ENCODE results near the gene SH3GL3.

The SH3GL3 gene

GRCh38 chr15:83499476-83499875 lies 52.3 kb downstream of the SH3GL3 start:
- no peak for DNase-seq (ENCODE audit: insufficient read length, low spot score)
- FAIRE-seq: no peak

DNA sequence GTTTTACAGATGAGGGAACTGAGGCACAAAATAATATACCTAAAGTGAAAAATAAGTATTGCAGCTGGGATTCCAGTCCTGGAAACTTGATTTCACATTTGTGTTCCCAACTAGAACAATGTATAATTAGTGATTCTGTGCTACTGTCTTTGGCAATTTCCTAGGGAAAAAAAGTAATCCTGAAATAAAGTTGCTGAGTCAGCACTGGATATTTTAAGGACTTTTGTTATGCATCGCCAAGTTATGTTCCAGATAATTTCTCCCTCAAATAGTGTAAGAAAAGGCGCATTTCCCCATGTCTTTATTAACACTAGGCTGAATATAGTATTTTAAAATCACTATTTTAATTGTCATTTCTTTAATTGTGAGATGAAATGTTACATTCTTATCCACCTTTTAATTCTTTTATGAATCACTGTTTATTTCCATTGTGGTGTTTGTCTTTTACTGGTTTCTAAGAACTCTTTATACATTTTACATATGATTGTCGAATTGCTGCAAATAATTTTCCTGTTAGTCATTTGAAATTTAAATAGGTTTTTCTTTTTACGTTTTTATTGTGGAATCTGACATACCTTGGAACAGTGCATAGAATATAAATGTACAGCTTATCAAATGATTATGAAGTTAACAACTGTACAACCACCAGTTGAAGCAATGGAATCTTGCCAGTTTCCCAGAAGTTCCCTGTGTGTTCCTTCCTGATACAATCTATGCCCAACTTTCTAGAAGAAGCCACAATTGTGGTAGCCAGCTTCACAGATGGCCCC lies 56.6 kb downstream of the SH3GL3 start:
- no peak for DNase-seq (ENCODE audit: insufficient read length, low spot score)
- FAIRE-seq: no peak

GRCh38 chr15:83504365-83504764 lies 57.2 kb downstream of the SH3GL3 start:
- no peak for FAIRE-seq
- no peak for DNase-seq (ENCODE audit: insufficient read length, low spot score)

DNA sequence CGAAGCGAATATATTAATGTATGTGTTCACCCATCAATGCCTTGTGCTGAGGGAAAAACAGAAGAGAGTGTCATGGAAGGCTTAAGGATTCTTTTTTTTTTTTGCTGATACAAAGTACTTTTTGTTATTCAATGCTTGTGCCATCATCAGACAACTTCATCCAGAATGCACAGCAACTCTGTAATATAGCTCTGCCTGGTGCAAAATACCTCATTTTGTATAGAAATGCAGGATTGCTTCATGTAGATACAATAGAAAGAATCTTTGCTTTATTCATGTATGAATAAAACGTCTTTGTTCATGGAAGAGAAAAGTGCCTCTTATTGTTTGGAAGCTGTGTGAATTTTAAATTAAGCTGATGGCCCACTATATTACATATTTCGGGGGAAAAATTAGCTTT lies 62.9 kb downstream of the SH3GL3 start:
- FAIRE-seq: no peak
- no peak for DNase-seq (ENCODE audit: insufficient read length, low spot score)

DNA sequence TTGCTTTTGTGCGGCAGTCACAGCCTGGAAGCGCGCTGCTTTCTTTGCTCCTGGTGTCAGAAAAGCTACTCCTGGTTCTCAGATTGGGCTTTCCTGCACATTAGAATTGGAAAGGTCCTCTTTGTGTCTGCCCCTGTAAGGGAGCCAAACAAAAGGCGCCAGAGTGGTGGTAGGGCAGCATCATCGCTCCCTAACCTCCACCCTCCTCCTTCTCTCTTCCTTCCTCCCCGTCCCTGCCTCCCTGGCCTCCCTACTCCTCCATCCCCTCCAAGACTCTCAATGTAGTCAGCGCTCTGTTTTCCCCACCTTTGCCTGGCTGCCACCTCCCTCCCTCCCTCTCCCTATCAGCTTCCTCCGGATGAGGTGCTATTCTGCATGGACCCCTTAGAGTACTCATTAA lies 65.3 kb downstream of the SH3GL3 start:
- no peak for FAIRE-seq
- no peak for DNase-seq (ENCODE audit: insufficient read length, low spot score)

DNA sequence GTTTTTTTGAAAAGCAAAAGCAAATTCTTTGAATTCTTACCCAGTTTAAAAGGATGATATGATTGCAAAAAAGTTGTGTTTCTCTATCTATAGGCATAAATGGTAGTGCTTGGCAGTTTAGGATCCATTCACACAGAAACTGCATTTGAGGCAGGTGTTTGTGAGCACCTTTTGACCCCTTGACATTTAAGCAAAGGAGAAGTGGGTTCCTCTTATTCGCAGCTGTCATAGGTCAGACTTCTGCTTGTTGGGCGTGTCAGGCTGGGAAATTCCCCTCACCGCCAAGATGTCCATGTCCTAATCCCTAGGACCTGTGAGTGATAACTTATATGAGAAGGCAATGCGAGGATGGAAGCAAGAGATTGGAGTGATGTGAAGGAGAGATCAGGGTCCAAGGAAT lies 67.4 kb downstream of the SH3GL3 start:
- DNase-seq (ENCODE audit: insufficient read length, low spot score): no peak
- no peak for FAIRE-seq

- DNase-seq (ENCODE audit: insufficient read length, low spot score) (no peak), FAIRE-seq (no peak)
These were observed 68.0 kb downstream of the SH3GL3 start for GRCh38 chr15:83515164-83515563.

GRCh38 chr15:83516935-83517334 lies 69.8 kb downstream of the SH3GL3 start:
- FAIRE-seq: no peak

GRCh38 chr15:83526319-83526718 lies 79.2 kb downstream of the SH3GL3 start:
- FAIRE-seq (no peak), DNase-seq (ENCODE audit: insufficient read length, low spot score) (no peak)

More at GRCh38 chr15:83516935-83517334, 69.8 kb downstream of the SH3GL3 start:
- DNase-seq (ENCODE audit: insufficient read length, low spot score): no peak

- DNase-seq (ENCODE audit: insufficient read length, low spot score): no peak
- FAIRE-seq: no peak
These were observed 86.3 kb downstream of the SH3GL3 start for GRCh38 chr15:83533410-83533962.

DNA sequence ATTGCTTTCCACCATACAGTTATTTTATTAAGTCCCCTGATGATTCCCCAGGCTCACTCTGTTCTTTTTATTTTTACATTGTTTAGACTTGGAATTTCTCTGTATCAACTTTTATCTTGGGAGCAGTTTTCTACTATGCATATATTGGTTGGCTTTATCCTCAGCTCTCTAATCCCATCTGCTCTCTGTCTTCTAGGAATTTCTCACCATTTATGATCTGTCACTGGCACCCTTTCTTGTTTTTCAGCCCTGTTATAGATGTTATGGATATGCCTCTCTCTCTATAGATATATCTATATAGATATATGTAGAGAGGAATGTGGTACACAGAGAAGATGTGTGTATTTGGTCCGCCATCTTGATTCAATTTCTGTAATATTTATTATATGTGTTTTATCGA lies 90.5 kb downstream of the SH3GL3 start:
- FAIRE-seq: no peak
- no peak for DNase-seq (ENCODE audit: insufficient read length, low spot score)

- DNase-seq (ENCODE audit: insufficient read length, low spot score): no peak
- no peak for FAIRE-seq
These were observed 91.5 kb downstream of the SH3GL3 start for GRCh38 chr15:83538682-83539081.

- DNase-seq (ENCODE audit: insufficient read length, low spot score): no peak
- no peak for FAIRE-seq
These were observed 98.8 kb downstream of the SH3GL3 start for GRCh38 chr15:83545804-83546511.

- no peak for FAIRE-seq
- no peak for DNase-seq (ENCODE audit: insufficient read length, low spot score)
These were observed 99.4 kb downstream of the SH3GL3 start for GRCh38 chr15:83546512-83546888.

- DNase-seq (ENCODE audit: insufficient read length, low spot score) (no peak), FAIRE-seq (no peak)
These were observed 100.0 kb downstream of the SH3GL3 start for GRCh38 chr15:83547168-83547567.

DNA sequence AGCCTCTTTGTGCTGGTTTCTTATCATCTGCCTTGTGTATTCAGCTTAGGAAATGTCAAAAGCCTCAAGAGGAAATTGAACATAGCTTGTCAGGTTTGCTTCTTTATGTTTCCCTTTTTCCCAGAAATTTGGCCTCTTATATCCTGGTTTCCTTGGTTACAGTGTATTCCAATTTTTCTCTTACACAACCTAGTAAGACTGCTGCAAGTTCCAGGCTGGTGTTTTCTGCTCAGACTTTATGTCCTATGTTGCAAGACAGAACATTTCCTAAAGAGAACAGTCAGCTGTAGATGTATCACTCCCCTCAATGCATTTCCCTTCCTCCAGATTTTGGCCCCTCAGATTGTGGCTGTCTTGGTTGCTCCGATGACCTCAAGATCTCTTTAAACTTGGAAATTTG lies 102.5 kb downstream of the SH3GL3 start:
- DNase-seq (ENCODE audit: insufficient read length, low spot score) (no peak), FAIRE-seq (no peak)

DNA sequence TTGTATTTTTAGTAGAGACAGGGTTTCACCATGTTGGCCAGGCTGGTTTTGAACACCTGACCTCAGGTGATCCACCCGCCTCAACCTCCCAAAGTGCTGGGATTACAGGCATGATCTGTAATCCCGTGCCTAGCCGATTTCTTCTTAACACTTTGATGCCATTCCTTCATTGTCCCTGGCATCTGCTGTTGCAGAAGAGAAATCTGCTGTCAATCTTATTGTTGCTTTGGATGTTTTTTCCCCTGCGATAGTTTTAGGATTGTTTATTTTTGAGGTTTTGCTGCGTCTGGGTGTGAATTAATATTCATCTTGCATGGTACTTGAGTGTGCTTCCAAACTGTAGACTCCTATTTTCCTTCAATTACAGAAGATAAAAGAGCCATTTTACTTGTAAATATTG lies 107.4 kb downstream of the SH3GL3 start:
- no peak for FAIRE-seq
- no peak for DNase-seq (ENCODE audit: insufficient read length, low spot score)

DNA sequence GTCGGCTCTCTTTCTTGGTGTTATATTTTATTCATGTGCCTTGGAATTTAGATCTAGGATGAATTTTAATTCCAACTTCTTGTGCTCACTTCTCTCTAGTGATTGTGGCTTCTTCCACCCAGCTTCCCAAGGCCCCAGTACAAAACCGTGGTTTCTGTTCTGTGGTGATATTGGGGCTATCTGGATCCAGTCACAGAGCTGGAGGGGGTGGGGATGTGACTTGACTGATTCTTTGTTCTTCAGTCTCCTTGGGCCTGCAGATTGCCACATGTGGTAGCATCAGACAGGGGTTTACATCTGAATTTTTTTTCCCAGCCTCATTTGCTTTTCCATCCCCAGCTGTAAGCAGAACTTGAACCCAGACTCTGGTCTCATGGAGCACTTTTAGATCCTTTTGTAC lies 108.2 kb downstream of the SH3GL3 start:
- FAIRE-seq (no peak), DNase-seq (ENCODE audit: insufficient read length, low spot score) (no peak)

- DNase-seq (ENCODE audit: insufficient read length, low spot score) (no peak), FAIRE-seq (no peak)
These were observed 108.9 kb downstream of the SH3GL3 start for GRCh38 chr15:83556068-83556467.

DNA sequence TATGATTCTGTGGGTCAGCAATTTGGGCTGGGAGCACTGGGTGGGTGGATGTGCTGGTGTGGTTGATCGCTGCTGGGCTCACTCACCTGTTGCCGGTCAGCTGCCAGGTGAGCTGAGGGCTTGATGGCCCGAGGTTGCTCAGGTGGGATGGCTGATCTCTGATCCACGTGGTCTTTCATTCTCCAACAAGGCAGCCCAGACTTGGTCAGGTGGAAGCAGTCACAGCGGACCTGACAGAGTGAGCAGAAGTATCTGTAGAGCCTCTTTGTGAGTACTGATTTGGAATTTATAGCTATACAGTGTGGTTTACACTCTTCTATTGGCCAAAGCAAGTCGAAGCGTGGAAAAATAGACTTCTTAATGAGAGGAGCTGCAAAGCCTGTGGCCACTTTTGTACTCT lies 109.6 kb downstream of the SH3GL3 start:
- DNase-seq (ENCODE audit: insufficient read length, low spot score) (no peak), FAIRE-seq (no peak)

DNA sequence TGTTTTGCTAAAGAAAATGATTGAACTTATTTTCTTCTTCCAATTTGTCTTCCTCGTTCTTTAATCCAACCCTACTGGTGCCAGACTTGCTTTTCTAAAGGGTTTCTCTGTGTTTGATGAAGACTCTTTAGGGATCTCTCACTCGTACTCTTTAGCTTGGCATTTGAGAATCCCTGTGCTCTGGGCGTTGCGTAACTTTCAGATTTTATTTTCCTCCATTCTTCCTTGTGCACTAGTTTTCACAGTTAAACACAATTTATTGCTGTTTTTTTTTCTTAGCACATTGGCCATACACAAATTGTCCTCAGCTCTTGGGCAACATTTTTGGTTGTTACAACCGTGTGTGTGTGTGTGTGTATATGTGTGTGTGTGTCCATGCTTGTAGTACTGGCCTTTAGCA lies 111.0 kb downstream of the SH3GL3 start:
- DNase-seq (ENCODE audit: insufficient read length, low spot score) (no peak), FAIRE-seq (no peak)

All from HTR-8/SVneo (cell line).